ENCODE data around the gene HMGN2. TPM values are rescaled to one million over a fixed set of nuclear protein-coding genes. Genes with fewer than 3 reads are reported as not detected.
"Not testable (repeated sequence)": the region's sequence is repeated elsewhere in the genome, so short reads cannot be mapped to it uniquely, and the experiment has no call there.

The HMGN2 gene
- total RNA-seq, 6 experiments from 2014 or later: 64.1 to 99.6 (median 83.6) TPM

- no peak for DNase-seq
- TF ChIP-seq CTCF (IDR thresholded peaks at IDR 0.05) (no peak), POLR2A (IDR thresholded peaks at IDR 0.05) (no peak)
- intact Hi-C loops (cut with DNase I): no loop called here
- WGBS (ENCODE audit: insufficient coverage, low coverage, low lambda C conversion rate, missing lambda C conversion rate): 94% methylated on average over 5 of the region's 7 CpGs
- Histone ChIP-seq H3K9me3 (no peaks in the 10 kb centered on the region), H3K4me1 (peaks cover 0 to 9% (median 2%) of the 10 kb centered on the region in 4 donors), H3K36me3 (no peaks in the 10 kb centered on the region), H3K4me3 (no peak overlapping the region), H3K27ac (no peak overlapping the region), H3K27me3 (no peaks in the 10 kb centered on the region)
- no peak for ATAC-seq
Measured at GRCh38 chr1:26498894-26499293, 26.7 kb downstream of the HMGN2 start.

GRCh38 chr1:26500488-26501175 lies 28.4 kb downstream of the HMGN2 start:
- 3% methylated on average over 6 of the region's 74 CpGs for WGBS (ENCODE audit: insufficient coverage, low coverage, low lambda C conversion rate, missing lambda C conversion rate)
- intact Hi-C loops (cut with DNase I): no loop called here
- H3K4me3 ChIP-seq: peak overlapping the region; percentile 66 to 94 (median 72)
- H3K27ac ChIP-seq: peak overlapping the region; percentile 91 to 95 (median 93)
- ATAC-seq: peak; percentile 87 to 92 (median 90)
- H3K9me3 ChIP-seq: no peaks in the 10 kb centered on the region
- no peaks in the 10 kb centered on the region for H3K27me3 ChIP-seq
- TF ChIP-seq CTCF (IDR thresholded peaks at IDR 0.05): no peak
- peak; percentile 50 for TF ChIP-seq POLR2A (IDR thresholded peaks at IDR 0.05)
- peak; percentile 93 to 95 (median 94) for DNase-seq
- peaks cover 0 to 9% (median 2%) of the 10 kb centered on the region in 4 donors for H3K4me1 ChIP-seq
- no peaks in the 10 kb centered on the region for H3K36me3 ChIP-seq

- ATAC-seq; H3K9me3 ChIP-seq; H3K4me1 ChIP-seq; H3K36me3 ChIP-seq; H3K27me3 ChIP-seq; H3K4me3 ChIP-seq; H3K27ac ChIP-seq; intact Hi-C loops (cut with DNase I); DNase-seq: not testable (repeated sequence)
- WGBS (ENCODE audit: insufficient coverage, low coverage, low lambda C conversion rate, missing lambda C conversion rate): 72% methylated on average over 2 of the region's 2 CpGs
Measured at GRCh38 chr1:26510711-26511110, 38.5 kb downstream of the HMGN2 start.

GRCh38 chr1:26515836-26516235 lies 43.6 kb downstream of the HMGN2 start:
- WGBS (ENCODE audit: insufficient coverage, low coverage, low lambda C conversion rate, missing lambda C conversion rate): 83% methylated on average over 3 of the region's 4 CpGs
- ATAC-seq; H3K4me1 ChIP-seq; H3K4me3 ChIP-seq; H3K9me3 ChIP-seq; H3K27me3 ChIP-seq; DNase-seq; intact Hi-C loops (cut with DNase I); H3K27ac ChIP-seq; H3K36me3 ChIP-seq: not testable (repeated sequence)

- intact Hi-C loops (cut with DNase I): no loop called here
- no peaks in the 10 kb centered on the region for H3K9me3 ChIP-seq
Measured at GRCh38 chr1:26516987-26517765, 44.9 kb downstream of the HMGN2 start.

More at GRCh38 chr1:26516987-26517765, 44.9 kb downstream of the HMGN2 start:
- DNase-seq: peak in 1 of 3 donors; percentile 54
- no peak overlapping the region for H3K27ac ChIP-seq
- 68% methylated on average over 4 of the region's 4 CpGs for WGBS (ENCODE audit: insufficient coverage, low coverage, low lambda C conversion rate, missing lambda C conversion rate)
- H3K27me3 ChIP-seq: no peaks in the 10 kb centered on the region
- no peaks in the 10 kb centered on the region for H3K36me3 ChIP-seq
- peak in 3 of 4 donors; percentile 53 to 76 (median 54) for ATAC-seq
- H3K4me3 ChIP-seq: no peak overlapping the region
- TF ChIP-seq POLR2A (IDR thresholded peaks at IDR 0.05): no peak
- TF ChIP-seq CTCF (IDR thresholded peaks at IDR 0.05): no peak
- H3K4me1 ChIP-seq: no peaks in the 10 kb centered on the region
